IMR-90 (cell line): ENCODE measurements around the gene PFKL. TPM values are rescaled to one million over a fixed set of nuclear protein-coding genes. Genes with fewer than 3 reads are reported as not detected.

Experiments
- ATAC-seq: fragments of 200-7000 bp; cut with Tn5 transposase; 2 replicates; pipeline ENCODE4 v1.9.1; 2020; ENCODE audit warnings: low read depth, mild to moderate bottlenecking, moderate library complexity
- BruUV-seq: library from RNA; stranded (reverse); fragments of 400-500 nt; replicated peaks from 2 replicates; lab custom pipeline; 2021; lab: Mats Ljungman, UMichigan
- CTCF ChIA-PET: fragments of 300-600 bp; formaldehyde crosslinking; extraction: SDS; loops from one replicate; lab custom pipeline; 2021; ENCODE audit warnings: antibody characterized with exemption; lab: Yijun Ruan, JAX
- POLR2A ChIA-PET: fragments of 300-600 bp; sonication (Branson Sonifier 250); formaldehyde crosslinking; loops from one replicate; lab custom pipeline; 2022; ENCODE audit warnings: antibody characterized with exemption; ENCODE audit not compliant: unreplicated experiment; lab: Charles Lee
- DNase-seq: peaks from one replicate; pipeline ENCODE4 v3.0.0; 2013
- H2AFZ ChIP-seq: replicated peaks from 2 replicates; pipeline ENCODE3; 2013; ENCODE audit warnings: low read length, mild to moderate bottlenecking; ENCODE audit not compliant: poor library complexity
- H2AK5ac ChIP-seq: 2 replicates; pipeline ENCODE4 v1.6.1; 2013; ENCODE audit warnings: low read depth, low read length, inconsistent platforms
- H2AK9ac ChIP-seq: replicated peaks from 2 replicates; pipeline ENCODE3; 2013; ENCODE audit warnings: mild to moderate bottlenecking, low read depth, low read length, moderate library complexity; ENCODE audit not compliant: poor library complexity
- H2BK120ac ChIP-seq: 2 replicates; pipeline ENCODE4 v1.6.1; 2013; ENCODE audit warnings: low read depth, low read length, inconsistent platforms
- H2BK15ac ChIP-seq: 3 replicates; pipeline ENCODE4 v1.6.1; 2013; ENCODE audit warnings: low read depth, low read length, inconsistent platforms
- H2BK20ac ChIP-seq: 2 replicates; pipeline ENCODE4 v1.6.1; 2013; ENCODE audit warnings: low read depth, mild to moderate bottlenecking, inconsistent platforms, low read length, moderate library complexity
- H2BK5ac ChIP-seq: 2 replicates; pipeline ENCODE4 v1.6.1; 2013; ENCODE audit warnings: mild to moderate bottlenecking, low read depth, low read length, inconsistent platforms; ENCODE audit not compliant: poor library complexity, severe bottlenecking
- H3K14ac ChIP-seq: replicated peaks from 2 replicates; pipeline ENCODE4 v1.6.1; 2013; ENCODE audit warnings: low read depth, low read length, inconsistent platforms
- H3K18ac ChIP-seq: 2 replicates; pipeline ENCODE4 v1.6.1; 2013; ENCODE audit warnings: low read depth, low read length, control low read depth
- H3K23ac ChIP-seq: 2 replicates; pipeline ENCODE4 v1.6.1; 2013; ENCODE audit warnings: low read depth, low read length, inconsistent platforms
- H3K27ac ChIP-seq: 2 replicates; pipeline ENCODE4 v1.5.1; 2013; ENCODE audit warnings: mild to moderate bottlenecking, control low read depth, low read length; ENCODE audit not compliant: insufficient read depth
- H3K27me3 ChIP-seq: 2 replicates; pipeline ENCODE4 v1.6.1; 2013; ENCODE audit warnings: low read length; ENCODE audit not compliant: control insufficient read depth, insufficient read depth
- H3K36me3 ChIP-seq: 2 replicates; pipeline ENCODE4 v1.6.1; 2013; ENCODE audit warnings: low read length, mixed read lengths; ENCODE audit not compliant: control insufficient read depth, insufficient read depth
- H3K4ac ChIP-seq: 2 replicates; pipeline ENCODE4 v1.6.1; 2013; ENCODE audit warnings: low read depth, low read length, inconsistent platforms
- H3K4me1 ChIP-seq: 2 replicates; pipeline ENCODE4 v1.6.1; 2013; ENCODE audit warnings: low read length, mixed read lengths; ENCODE audit not compliant: control insufficient read depth, insufficient read depth
- H3K4me2 ChIP-seq: 2 replicates; pipeline ENCODE4 v1.6.1; 2013; ENCODE audit warnings: low read depth, mild to moderate bottlenecking, control low read depth, low read length, moderate library complexity
- H3K4me3 ChIP-seq: 2 replicates; pipeline ENCODE4 v1.5.1; 2013; ENCODE audit warnings: low read depth, mild to moderate bottlenecking, control low read depth, low read length, moderate library complexity; ENCODE audit not compliant: insufficient read depth
- H3K56ac ChIP-seq: 2 replicates; pipeline ENCODE4 v1.6.1; 2013; ENCODE audit warnings: low read length, inconsistent platforms; ENCODE audit not compliant: insufficient read depth; ENCODE audit errors: extremely low read depth
- H3K79me1 ChIP-seq, 2 experiments: 2 replicates each; pipeline ENCODE4 v1.6.1; 2013; ENCODE audit warnings: low read length in 2 of 2, inconsistent platforms in 1 of 2, low read depth in 1 of 2
- H3K9ac ChIP-seq: 2 replicates; pipeline ENCODE4 v1.6.1; 2013; ENCODE audit warnings: low read depth, low read length, control low read depth
- H3K9me1 ChIP-seq: 2 replicates; pipeline ENCODE4 v1.6.1; 2013; ENCODE audit warnings: low read length, inconsistent platforms; ENCODE audit not compliant: insufficient read depth
- H3K9me3 ChIP-seq: 2 replicates; pipeline ENCODE4 v1.6.1; 2013; ENCODE audit warnings: low read length; ENCODE audit not compliant: control insufficient read depth, insufficient read depth
- H4K20me1 ChIP-seq: 2 replicates; pipeline ENCODE4 v1.6.1; 2013; ENCODE audit warnings: low read length, inconsistent platforms; ENCODE audit not compliant: insufficient read depth
- H4K5ac ChIP-seq: 2 replicates; pipeline ENCODE4 v1.6.1; 2013; ENCODE audit warnings: mild to moderate bottlenecking, low read depth, low read length, control low read depth
- H4K8ac ChIP-seq, 2 experiments: 2 replicates each; pipeline ENCODE4 v1.6.1; 2013; ENCODE audit warnings: low read depth in 2 of 2, low read length in 2 of 2, control low read depth in 1 of 2, inconsistent platforms in 1 of 2
- H4K91ac ChIP-seq: 2 replicates; pipeline ENCODE4 v1.6.1; 2013; ENCODE audit warnings: low read depth, low read length, inconsistent platforms; ENCODE audit not compliant: insufficient read depth
- CHD1 ChIP-seq: IDR thresholded peaks from 2 replicates; pipeline ENCODE4 v1.6.1; 2012; ENCODE audit warnings: low read depth, low read length, improper control_type of control experiment
- CTCF ChIP-seq: conservative IDR thresholded peaks from 2 replicates; pipeline ENCODE4 v1.5.1; 2012; ENCODE audit warnings: mild to moderate bottlenecking, low read depth, low read length, improper control_type of control experiment
- MAZ ChIP-seq: IDR thresholded peaks from 2 replicates; pipeline ENCODE4 v1.6.1; 2012; ENCODE audit warnings: low read depth, mild to moderate bottlenecking, low read length, improper control_type of control experiment, moderate library complexity, borderline replicate concordance
- RAD21 ChIP-seq: IDR thresholded peaks from 2 replicates; pipeline ENCODE4 v1.6.1; 2012; ENCODE audit warnings: low read length, improper control_type of control experiment
- RFX5 ChIP-seq: IDR thresholded peaks from 2 replicates; pipeline ENCODE4 v1.8.0; 2012; ENCODE audit warnings: low read depth, mild to moderate bottlenecking, low read length, moderate library complexity
- WGBS, 2 experiments: methylation state at CpG; one replicate each; pipeline versions ENCODE4 v1.1.5 to v1.1.7; 2013; ENCODE audit warnings: missing lambda C conversion rate in 2 of 2; ENCODE audit not compliant: insufficient read length in 1 of 2; ENCODE audit errors: extremely low coverage in 2 of 2; 5-methylcytosine and 5-hydroxymethylcytosine counted together
- dilution Hi-C: fragments of 300-500 bp; cut with HindIII; formaldehyde crosslinking; loops from one replicate; pipeline ENCODE4 v1.14.3; 2018; ENCODE audit warnings: low sequenced_read_pairs; ENCODE audit not compliant: unreplicated experiment
- in situ Hi-C: fragments of 300-500 bp; cut with MboI; formaldehyde crosslinking; loops from 3 replicates; pipeline ENCODE4 v1.14.3; 2019; ENCODE audit warnings: low sequenced_read_pairs, inconsistent platforms, mixed read lengths
- intact Hi-C: fragments of 100-400 bp; cut with micrococcal nuclease; formaldehyde crosslinking; loops from 2 replicates; pipeline ENCODE4 v1.10.0; 2022
- polyA plus RNA-seq, 3 experiments: library from polyadenylated mRNA; depleted of rRNA; stranded (reverse); fragments of >200 nt; gene quantifications; 2 replicates each; pipeline ENCODE4 v1.2.3, GENCODE V29; 2012; ENCODE audit warnings: low replicate concordance in 1 of 3
- total RNA-seq: library from RNA; depleted of rRNA; stranded (reverse); fragments of >200 nt; gene quantifications from 2 replicates; pipeline ENCODE4 v1.2.3, GENCODE V29; 2012

PFKL gene
- total and polyA plus RNA-seq, 2 of the 4 experiments (the other 2 are of a cell fraction), result 103 to 126 TPM

GRCh38 chr21:44267655-44268142 lies 32.2 kb upstream of the PFKL start:
- Histone ChIP-seq H3K23ac (no peak overlapping the region), H3K4ac (no peak overlapping the region), H2BK15ac (no peak overlapping the region), H3K56ac (no peak overlapping the region), H3K4me1 (no peaks in the 10 kb centered on the region), H2AK9ac (no peak overlapping the region), H2AK5ac (no peak overlapping the region), H4K20me1 (no peaks in the 10 kb centered on the region), H2AFZ (no peak overlapping the region), H4K8ac (no peak overlapping the region), H3K18ac (no peak overlapping the region), H3K4me3 (no peak overlapping the region), H3K9me1 (no peaks in the 10 kb centered on the region), H4K5ac (no peak overlapping the region), H4K91ac (no peak overlapping the region), H2BK5ac (no peak overlapping the region), H3K4me2 (no peak overlapping the region), H3K14ac (no peak overlapping the region), H3K9ac (no peak overlapping the region), H3K36me3 (no peaks in the 10 kb centered on the region), H3K9me3 (no peaks in the 10 kb centered on the region), H3K27me3 (peaks cover 7% of the 10 kb centered on the region; the same call in 1 of the 2 replicates), H3K79me1 (no peaks in the 10 kb centered on the region), H3K27ac (no peak overlapping the region), H2BK120ac (no peak overlapping the region), H2BK20ac (no peak overlapping the region)
- no TSS peak for BruUV-seq
- TF ChIP-seq CHD1 (no peak), RFX5 (no peak), RAD21 (no peak), CTCF (0 out of 2 replicates have a peak, but pooled peaks have one; percentile 3), MAZ (no peak)
- ATAC-seq (no peak), DNase-seq (no peak)
- ChIA-PET POLR2A (no interaction called here), CTCF (no interaction called here)
- in situ Hi-C loops (no loop called here), dilution Hi-C loops (no loop called here), intact Hi-C loops (no loop called here)
- 81% methylated on average over 7 of the region's 19 CpGs; no CpG with 5 or more reads in 1 of the 2 experiments for WGBS, 2 experiments
